SK-MEL-5 (cell line): Measurements from ENCODE around the gene ZNF664. TPM values are rescaled to one million over a fixed set of nuclear protein-coding genes. Genes with fewer than 3 reads are reported as not detected.

Source experiments
- DNase-seq: peaks from one replicate; pipeline ENCODE4 v3.0.0-alpha.2; 2016; ENCODE audit warnings: low read depth, low spot score
- in situ Hi-C: cut with HindIII; loops from 2 replicates; pipeline ENCODE4 v1.10.0; 2016; ENCODE audit warnings: low sequenced_read_pairs, high pct_unique_total_duplicates, low pct_unique_long_range_greater_than_20kb
- total RNA-seq: library from RNA; depleted of rRNA; stranded (reverse); fragments of >200 nt; shearing (Covaris generic); gene quantifications from 2 replicates; pipeline ENCODE4 v1.2.3, GENCODE V29; 2014

Gene ZNF664
- total RNA-seq, 1 experiment from 2014 or later, result 74.1 TPM

DNA sequence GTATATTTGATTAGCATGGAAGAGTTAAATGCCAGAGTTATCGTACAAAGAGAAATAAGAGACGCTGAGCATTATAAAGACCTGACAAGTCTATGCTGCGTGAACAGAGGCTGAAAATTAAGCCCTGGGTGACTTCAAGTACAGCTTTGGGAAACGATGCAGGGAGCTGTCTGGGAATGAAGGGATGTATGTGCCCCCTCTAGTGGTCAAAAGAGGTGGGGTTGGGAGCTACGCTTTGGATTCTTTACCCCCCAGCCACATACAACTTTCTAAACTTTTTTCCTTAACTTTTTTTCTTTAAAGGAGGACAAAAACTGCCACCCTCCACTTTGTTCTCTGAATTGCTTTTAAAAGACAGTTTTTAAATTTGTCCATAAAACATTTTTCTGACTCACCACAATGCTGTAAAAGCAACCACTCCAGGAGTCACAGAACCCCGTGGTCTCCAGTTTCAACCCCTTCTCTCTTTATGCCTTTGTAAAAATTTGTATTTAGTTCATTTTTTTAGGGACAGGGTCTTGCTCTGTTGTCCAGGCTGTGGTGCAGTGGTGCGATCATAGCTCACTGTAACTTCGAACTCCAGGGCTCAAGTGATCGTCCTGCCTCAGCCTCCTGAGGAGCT lies 59.4 kb downstream of the ZNF664 start:
- in situ Hi-C loops, result no loop called here
- peak; percentile 78 for DNase-seq

DNA sequence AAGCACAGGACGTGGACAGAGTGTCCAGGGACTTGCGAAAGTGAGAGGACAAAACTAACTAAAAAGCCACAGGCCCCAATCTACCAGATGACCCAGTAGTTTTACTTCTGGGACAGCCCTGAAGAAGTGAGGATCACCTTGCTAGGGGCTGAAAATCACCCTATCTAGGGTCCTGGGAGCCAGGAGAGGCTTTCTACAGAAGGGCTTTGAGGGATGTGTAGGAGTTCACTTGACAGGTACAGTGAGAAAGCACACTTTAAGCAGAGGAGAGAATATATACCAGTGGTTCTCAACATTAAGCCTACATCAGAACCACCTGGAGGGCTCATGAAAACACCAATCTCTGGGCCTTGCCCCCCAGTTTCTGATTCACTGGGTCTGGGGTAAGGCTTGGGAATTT lies 60.8 kb downstream of the ZNF664 start:
- no peak for DNase-seq
- in situ Hi-C loops, result no loop called here

DNA sequence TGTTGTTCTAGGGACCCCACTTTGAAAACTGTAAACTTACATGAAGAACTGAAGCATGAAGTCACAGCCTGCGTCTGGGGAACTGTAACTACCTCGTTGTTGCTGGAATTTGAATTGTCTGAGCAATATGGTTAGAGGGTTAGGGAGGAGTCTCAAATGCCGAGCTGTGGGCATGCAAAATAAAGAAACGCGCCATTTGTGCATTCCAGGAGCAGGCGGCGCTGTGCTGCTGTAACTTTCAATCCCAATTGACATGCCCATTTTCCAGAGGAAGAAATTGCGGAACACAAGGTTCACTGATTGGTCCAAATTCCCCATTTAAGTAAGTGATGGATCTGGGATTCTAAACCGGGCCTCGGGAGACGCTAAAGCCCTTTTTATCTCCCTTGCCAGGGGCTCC lies 61.3 kb downstream of the ZNF664 start:
- DNase-seq, result no peak
- in situ Hi-C loops, result no loop called here

DNA sequence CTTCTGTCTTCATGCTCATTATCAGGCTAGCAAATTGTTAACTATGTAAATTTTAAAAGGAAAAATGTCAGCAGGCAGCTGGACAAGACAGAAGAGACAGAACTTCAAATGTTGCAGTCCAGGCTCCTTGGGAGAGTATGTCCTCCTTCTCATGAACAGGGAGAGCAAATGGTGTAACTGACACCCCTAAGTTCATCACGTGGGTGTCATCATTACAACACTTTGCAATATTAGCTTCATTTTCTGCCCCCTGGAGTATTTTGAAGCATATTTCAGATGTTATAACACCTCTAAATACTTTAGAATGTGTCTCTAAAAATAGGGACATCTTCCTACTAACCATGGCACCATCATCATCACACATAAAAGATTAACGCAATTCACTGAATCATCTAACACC lies 62.1 kb downstream of the ZNF664 start:
- in situ Hi-C loops, result no loop called here
- no peak for DNase-seq

DNA sequence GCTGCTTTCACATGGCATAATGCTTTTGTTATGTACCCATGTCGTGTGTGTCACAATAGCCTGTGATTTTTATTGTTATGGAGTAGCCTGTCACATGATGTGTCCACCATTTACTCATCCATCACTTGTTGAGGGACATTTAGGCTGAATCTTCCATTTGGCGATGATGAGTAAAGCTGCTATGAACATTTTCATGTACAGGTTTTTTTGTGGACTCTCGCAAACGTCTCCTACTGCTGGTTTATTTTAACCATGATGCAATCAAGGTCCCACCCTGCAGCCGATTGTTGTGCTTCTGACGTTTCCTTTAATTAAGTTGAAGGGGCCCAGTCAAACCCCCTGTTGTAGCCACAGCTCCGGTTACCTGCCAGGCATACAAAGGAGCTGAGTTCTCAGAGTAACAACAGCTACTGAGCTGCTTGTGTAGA lies 63.2 kb downstream of the ZNF664 start:
- in situ Hi-C loops, result no loop called here
- DNase-seq, result no peak

DNA sequence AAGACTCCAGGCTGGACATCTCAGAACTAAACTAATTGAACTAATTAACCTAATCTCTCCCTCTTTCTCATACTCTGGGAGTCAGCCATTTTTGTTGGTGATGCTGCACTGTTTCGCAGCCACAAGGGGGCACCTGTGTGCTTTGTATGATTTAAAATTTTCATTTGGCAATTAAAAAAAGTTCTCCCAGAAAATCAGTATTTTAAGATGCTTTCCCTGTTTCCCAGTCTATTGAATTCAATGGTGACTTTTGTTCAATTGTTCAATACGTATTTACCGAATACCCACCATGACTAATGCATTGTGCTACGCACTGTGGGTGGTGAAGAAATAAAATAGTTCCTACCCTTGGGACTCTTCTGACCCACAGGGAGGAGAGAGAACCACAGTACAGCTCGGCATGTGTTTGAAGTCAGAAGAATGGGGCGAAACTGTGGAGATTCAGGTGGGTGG lies 63.7 kb downstream of the ZNF664 start:
- in situ Hi-C loops, result no loop called here
- peak; percentile 58 for DNase-seq

DNA sequence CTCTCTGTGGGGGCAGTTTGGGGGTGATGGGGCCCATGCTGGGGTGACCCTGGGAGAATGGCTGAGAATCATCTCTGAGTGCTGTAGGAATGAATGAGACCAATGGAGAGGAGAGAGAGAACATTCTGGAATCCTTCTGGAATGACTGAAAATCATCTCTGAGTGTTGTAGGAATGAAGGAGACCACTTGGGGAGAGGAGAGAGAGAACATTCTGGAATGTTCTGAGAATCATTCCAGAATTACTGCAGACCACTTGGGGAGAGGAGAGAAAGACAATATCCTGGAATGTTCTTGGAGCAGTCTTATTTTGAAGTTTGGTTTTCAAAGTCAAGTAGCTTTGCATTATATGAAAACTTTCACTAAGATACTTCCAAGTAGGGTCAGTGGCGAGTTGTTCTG lies 64.3 kb downstream of the ZNF664 start:
- in situ Hi-C loops, result no loop called here
- DNase-seq, result no peak

DNA sequence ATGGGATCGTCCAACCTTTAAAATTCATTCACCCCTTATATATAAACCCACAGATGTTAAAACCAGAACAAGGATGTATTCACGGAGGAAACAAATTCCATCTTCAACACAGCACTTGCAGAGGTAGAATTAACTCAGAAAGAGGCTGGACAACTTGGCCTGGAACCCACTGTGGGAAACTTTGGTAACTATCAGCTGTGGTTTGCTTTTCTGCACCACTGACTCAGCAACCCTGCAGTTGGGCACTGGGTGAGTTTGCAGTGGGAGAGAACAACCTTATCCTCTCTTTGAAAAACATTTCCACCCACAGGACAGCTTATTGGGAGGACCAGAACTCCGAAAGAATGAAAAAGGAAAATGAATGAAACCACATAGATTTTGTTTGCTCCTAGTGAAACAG lies 66.3 kb downstream of the ZNF664 start:
- no peak for DNase-seq
- in situ Hi-C loops, result no loop called here

DNA sequence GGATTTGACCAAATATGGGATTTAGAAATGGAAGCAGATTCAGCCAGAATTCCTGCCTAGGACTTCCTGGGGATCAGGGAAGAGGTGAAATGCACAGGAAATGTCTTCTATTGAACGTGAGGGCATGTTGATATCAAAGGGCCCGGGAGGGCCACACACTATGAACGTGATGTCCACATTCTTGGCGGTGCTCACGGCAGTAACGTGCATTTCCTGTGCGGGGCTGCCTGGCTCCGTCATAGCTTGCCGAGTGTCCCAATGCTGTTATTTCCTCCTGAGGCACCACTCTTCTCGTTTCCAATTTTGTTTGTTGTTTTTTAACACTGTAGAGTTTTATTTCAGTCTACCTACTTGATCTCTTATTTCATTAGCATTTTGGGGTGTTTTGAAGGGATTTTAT lies 67.3 kb downstream of the ZNF664 start:
- DNase-seq, result no peak
- in situ Hi-C loops, result no loop called here

DNA sequence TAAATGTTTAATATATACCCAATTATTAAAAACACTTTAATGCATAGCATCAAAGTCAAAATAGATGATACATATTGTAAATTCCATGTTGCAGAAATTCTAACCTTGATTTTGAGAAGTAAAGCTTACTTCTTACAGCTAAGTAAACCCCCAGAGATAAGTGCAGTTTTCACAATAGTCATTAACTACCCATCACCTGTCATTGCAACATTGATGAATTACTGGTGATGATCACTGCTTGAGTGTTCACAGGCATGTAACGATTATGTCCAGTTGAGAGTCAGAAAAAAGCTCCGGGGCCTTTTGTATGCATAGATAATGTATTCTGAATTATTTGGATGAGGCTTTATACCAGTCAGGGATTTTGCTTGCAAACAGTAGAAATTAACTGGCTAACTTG lies 67.7 kb downstream of the ZNF664 start:
- DNase-seq, result no peak
- in situ Hi-C loops, result no loop called here

DNA sequence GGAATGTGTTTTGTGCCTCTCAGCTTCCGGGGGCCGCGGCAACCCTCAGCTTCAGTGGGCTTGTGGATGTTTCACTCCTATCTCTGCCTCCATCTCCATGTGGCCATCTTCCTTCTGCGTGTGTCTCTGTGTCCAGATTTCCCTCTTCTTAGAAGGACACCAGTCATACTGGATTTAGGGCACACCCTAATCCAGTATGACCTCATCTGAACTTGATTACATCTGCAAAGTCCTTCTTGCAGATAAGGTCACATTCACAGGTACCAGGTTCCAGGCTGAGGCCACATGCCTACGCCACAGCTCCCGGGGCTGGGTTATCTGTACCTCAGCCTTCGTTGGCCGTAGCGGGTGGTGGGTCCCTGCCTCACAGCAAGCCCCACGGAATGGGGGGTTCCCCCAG lies 68.9 kb downstream of the ZNF664 start:
- DNase-seq, result no peak
- in situ Hi-C loops, result no loop called here

DNA sequence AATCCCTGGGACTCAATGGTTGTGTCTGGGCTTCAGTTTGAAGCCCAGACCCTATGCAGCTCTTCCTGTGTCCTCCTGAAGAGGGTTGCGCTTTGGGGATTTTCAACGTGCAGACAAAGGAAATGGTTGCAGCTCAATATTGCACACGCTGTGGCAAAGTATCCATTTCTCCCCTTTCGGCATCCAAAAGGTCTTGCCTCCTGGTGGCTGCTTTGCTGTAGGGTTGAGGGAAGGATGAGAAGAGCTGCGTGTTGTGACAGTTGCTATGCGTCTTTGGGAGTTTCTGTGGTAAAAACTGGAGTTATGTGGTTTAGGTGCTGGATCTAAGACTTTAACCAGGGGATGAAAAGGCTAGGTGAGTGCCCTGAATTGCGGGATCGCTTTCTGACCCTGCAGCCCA lies 71.0 kb downstream of the ZNF664 start:
- DNase-seq, result no peak
- in situ Hi-C loops, result no loop called here

DNA sequence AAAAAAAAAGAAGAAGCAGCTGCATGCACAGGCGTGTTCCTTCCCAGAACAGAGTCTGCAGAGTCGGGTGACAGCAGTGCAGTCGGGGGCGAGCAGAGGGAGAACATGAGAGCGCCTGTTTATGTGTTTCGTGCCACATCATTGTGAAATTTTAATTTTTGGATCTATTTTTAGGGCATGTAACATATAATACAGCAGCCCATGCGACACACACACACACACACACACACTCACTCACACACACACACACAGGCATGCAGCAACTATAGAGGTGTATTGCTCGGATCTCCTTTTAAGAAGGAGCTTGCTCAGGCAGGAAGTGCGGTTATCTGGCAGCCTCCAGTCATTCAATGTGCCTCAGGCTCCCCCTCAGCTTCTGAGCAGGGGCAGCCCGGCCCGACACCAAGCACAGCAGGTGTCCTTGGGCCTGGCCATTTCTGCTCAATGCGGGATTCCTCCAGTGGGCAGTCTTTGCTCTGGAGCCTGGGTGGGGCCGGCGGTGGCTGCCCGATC lies 71.8 kb downstream of the ZNF664 start:
- no peak for DNase-seq
- in situ Hi-C loops, result no loop called here

DNA sequence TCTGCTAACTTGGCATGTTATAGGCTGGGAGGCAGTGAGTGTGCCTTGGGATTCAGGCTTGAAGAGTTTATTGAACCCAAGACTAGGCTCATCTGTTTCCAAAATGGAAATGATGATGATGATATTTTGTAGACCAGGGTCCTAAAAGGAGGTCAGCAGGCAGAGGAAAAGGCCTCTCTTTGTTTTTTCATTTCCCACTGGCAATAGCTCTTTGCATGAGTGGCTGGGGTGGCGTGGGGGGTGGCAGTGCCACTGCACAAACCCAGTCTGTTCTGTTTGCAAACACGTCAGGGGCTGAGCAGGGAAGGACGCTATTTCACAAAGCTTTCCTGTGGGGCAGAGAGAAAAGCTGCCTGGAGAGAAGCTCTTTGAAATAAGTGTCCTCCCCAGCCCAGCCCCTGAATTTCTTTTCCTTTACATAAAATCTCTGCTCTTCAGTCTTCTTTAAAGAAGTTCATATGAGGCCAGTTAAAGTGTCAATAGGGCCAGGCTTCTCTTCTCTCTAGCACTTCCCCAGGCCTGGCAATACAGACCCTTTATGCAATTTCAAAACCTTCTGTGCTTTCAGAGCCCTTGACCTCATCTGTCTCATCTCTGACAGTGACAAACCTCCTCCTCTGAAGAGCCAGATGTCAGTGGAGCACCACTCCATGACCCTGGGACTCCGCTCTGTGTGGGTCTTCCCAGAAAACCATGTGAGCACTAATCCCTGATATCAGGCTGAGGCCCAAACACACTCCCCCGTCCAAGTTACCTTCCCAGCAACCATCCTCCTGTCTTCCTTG lies 72.8 kb downstream of the ZNF664 start:
- in situ Hi-C loops, result no loop called here
- DNase-seq, result no peak

DNA sequence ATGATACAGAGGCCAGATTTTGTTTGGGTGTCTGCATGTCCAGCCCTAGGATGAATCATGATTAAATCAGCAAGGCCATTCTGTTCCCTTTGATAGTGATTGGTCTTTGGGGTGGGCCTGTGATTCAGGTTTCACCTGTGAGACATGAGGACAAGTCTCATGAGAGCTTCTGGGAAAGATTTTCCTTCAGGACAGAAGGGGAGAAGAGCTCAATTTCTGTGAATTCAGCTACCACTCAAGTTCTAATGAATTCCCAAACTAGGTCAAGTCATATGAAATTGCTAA lies 73.4 kb downstream of the ZNF664 start:
- in situ Hi-C loops, result no loop called here
- no peak for DNase-seq

DNA sequence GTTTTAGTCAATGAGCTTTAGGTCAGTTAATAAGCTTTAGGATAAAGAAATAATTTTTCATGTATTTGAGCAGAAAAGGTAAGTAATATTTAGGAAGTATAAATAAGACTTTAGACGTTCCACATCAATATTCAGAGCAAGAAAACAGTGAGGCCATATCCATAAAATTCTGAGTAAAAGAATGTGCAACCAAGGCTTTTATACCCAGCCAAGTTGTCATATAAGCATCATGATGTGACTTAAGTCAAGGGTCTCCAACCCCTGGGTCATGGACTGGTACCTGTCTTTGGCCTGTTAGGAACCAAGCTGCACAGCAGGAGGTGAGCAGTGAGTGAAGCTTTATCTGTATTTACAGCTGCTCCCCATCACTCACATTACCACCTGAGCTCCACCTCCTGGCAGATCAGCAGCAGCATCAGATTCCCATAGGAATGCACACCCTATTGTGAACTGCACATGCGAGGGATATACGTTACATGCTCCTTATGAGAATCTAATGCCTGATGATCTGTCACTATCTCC lies 74.1 kb downstream of the ZNF664 start:
- DNase-seq, result no peak
- in situ Hi-C loops, result no loop called here

DNA sequence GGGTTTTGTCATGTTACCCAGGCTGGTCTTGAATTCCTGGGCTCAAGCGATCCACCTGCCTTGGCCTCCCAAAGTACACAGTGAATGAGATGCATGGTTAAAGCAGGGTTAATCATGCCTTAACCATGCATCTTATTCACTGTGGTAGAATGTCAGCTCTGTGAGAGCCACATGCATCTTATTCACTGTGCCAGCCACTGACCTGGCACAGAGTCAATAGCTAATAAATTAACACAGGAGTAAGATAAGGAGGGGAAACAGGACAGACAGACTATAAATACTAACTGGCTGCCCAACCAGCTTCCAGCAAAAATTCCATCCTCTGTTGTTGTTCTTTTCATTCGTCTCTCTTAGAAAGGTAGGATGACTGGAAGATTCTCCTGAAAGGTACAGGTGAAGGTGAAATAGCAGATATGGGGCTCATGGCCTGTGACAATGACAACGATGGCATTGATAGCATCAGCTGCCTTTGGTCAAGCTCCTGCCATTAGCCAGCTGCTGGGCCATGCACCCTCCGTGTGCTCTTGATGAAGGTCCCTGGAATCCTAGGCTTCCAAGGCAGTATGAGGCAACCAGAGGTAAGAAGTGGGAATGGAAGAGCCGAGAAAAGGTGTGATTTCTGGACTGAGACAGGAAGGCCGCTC lies 76.6 kb downstream of the ZNF664 start:
- DNase-seq, result no peak
- in situ Hi-C loops, result no loop called here

DNA sequence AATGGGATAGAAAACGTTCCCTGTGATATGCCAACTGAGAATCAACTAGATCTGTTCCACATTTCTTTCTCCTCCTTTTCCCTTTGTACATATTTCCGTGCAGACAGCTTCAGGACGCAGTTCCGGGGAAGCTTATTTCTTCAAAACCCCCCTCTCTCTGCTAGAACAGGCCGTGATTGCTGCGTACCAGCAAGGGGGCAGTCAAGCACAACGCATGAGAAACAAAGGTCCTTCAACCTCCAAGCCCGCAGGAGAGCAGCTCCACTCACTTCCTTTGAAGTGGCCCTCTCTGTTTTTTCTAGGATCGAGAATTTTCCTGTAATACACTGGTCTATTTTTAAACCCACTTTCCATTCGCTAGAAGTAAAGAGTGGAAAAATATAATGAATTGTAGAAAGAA lies 80.8 kb downstream of the ZNF664 start:
- peak; percentile 83 for DNase-seq
- in situ Hi-C loops, result no loop called here

DNA sequence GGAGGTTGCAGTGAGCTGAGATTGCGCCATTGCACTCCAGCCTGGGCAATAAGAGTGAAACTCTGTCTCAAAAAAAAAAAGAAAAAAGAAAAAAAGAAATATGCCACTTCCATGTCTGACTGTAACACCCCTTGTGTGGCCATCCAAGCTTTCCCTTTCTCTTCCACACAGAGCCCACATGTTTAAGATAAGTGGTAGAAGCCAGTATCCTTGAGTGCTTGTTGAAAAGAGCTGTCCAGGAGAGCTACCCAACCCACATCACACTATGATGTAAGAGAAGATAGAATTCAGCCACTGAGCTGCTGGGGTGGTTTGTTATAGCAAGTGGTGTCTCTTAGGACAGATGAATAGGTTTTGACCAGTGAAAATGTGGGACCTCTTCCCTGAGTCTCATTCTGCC lies 82.1 kb downstream of the ZNF664 start:
- in situ Hi-C loops, result no loop called here
- no peak for DNase-seq
